IPS-NIHi7 (cell line): ENCODE data around the gene SLITRK5.

Experiments
- DNase-seq: peaks from one replicate; pipeline ENCODE4 v3.0.0; 2012; ENCODE audit warnings: mixed read lengths; ENCODE audit errors: extremely low spot score

SLITRK5 gene

DNA sequence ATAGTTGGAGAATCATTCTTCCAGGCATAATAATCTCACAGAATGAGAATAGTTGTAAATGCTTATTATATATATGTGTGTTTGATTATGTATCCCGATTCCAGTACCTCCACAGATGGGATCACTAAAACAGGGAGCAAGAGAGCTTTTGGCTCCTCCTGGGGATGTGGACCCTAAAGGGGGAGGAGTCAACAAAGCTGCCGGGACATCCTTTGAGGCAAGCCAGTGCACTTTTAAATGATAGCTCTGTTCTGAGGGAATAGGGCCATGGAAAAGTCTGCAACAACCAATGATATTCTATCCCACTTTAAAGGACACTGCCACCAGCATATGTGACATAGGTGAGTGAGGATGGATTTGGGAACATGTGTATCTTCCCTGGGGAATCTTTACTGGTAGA lies 40.8 kb downstream of the SLITRK5 start:
- no peak for DNase-seq
